DND-41 (cell line): ENCODE results near the gene ZBTB42.
A peak's percentile ranks its signal among the peaks of the same experiment; 100 is the strongest.
"Not testable (repeated sequence)": the region's sequence is repeated elsewhere in the genome, so short reads cannot be mapped to it uniquely, and the experiment has no call there.

Experiments used
- ATAC-seq: fragments of 200-7000 bp; cut with Tn5 transposase; 3 replicates; pipeline ENCODE4 v1.9.1; 2021; ENCODE audit warnings: low read depth; ENCODE audit not compliant: insufficient read depth
- DNase-seq: peaks from one replicate; pipeline ENCODE4 v3.0.0-alpha.2; 2020
- H2AFZ ChIP-seq: 2 replicates; pipeline ENCODE4 v1.6.0; 2012; ENCODE audit warnings: low read depth, low read length
- H3K27ac ChIP-seq: 2 replicates; pipeline ENCODE4 v1.5.1; 2012; ENCODE audit warnings: low read length, inconsistent platforms
- H3K27me3 ChIP-seq: fragments of 200-600 bp; sonication (generic); 2 replicates; pipeline ENCODE4 v1.6.0; 2012; ENCODE audit warnings: low read length, mild to moderate bottlenecking, inconsistent platforms; ENCODE audit not compliant: insufficient read depth, poor library complexity
- H3K36me3 ChIP-seq: 2 replicates; pipeline ENCODE4 v1.5.1; 2012; ENCODE audit warnings: low read length, inconsistent platforms; ENCODE audit not compliant: insufficient read depth
- H3K4me1 ChIP-seq: 2 replicates; pipeline ENCODE4 v1.5.1; 2012; ENCODE audit warnings: mild to moderate bottlenecking, low read length; ENCODE audit not compliant: insufficient read depth
- H3K4me2 ChIP-seq: 2 replicates; pipeline ENCODE4 v1.6.0; 2012; ENCODE audit warnings: mild to moderate bottlenecking, moderate library complexity, low read length, inconsistent platforms; ENCODE audit not compliant: insufficient read depth
- H3K4me3 ChIP-seq, 2 experiments: fragments of 200-600 bp in 1 of 2; shearing (Covaris generic) in 1 of 2; 2 replicates each; pipeline ENCODE4 v1.5.1; 2012 to 2016; ENCODE audit warnings: inconsistent platforms in 2 of 2, low read length in 2 of 2, mild to moderate bottlenecking in 2 of 2, low read depth in 1 of 2, moderate library complexity in 1 of 2
- H3K79me2 ChIP-seq: 2 replicates; pipeline ENCODE4 v1.6.0; 2012; ENCODE audit warnings: low read length, inconsistent platforms; ENCODE audit not compliant: insufficient read depth
- H3K9ac ChIP-seq: 2 replicates; pipeline ENCODE4 v1.6.0; 2012; ENCODE audit warnings: low read depth, mild to moderate bottlenecking, inconsistent platforms, low read length, moderate library complexity
- H3K9me3 ChIP-seq: 2 replicates; pipeline ENCODE4 v1.5.1; 2012; ENCODE audit warnings: low read length, moderate library complexity, mild to moderate bottlenecking, inconsistent platforms; ENCODE audit not compliant: insufficient read depth, severe bottlenecking
- H4K20me1 ChIP-seq: 2 replicates; pipeline ENCODE4 v1.6.0; 2012; ENCODE audit warnings: low read length; ENCODE audit not compliant: insufficient read depth
- EZH2 ChIP-seq: IDR thresholded peaks from 3 replicates; pipeline ENCODE4 v1.6.1; 2012; ENCODE audit warnings: borderline replicate concordance, low read depth, mild to moderate bottlenecking, moderate library complexity, low read length, inconsistent platforms; ENCODE audit not compliant: severe bottlenecking
- TF ChIP-seq, protein P1 (sequence below): IDR thresholded peaks from 2 replicates; pipeline ENCODE4 v1.5.1; 2012; ENCODE audit warnings: borderline replicate concordance, low read length, moderate library complexity, mild to moderate bottlenecking; ENCODE audit not compliant: poor library complexity, severe bottlenecking; ENCODE audit errors: extremely low read depth

The ZBTB42 gene

DNA sequence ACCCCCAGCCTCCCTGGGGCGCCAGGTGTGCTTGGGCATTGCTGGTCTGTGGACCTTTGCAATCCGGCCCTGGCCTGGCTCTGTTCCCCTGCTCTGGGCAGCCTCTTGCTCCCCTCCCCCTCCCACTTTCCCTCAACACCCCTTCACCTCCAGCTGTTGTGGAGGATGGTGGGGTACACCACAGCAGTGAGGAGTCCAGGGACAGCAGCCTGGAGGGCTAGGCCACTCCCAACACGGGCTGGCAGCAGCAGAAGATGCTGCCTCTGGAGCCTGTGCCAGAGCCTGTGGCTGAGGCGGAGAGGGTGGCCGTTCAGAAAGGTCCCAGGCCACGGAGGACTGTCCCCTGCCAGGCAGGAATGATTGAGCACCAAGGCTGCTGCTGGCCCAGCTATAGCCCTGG, 7.6 kb downstream of the ZBTB42 start:
- Histone ChIP-seq H3K9me3 (no peaks in the 10 kb centered on the region), H2AFZ (no peak overlapping the region), H3K9ac (no peak overlapping the region), H3K4me1 (no peaks in the 10 kb centered on the region; the same call in 1 of the 2 replicates), H3K36me3 (no peaks in the 10 kb centered on the region), H3K4me3 (no peak overlapping the region), H3K27ac (no peak overlapping the region), H3K27me3 (no peaks in the 10 kb centered on the region), H4K20me1 (peaks cover 6% of the 10 kb centered on the region; the same call in 1 of the 2 replicates), H3K4me2 (no peak overlapping the region), H3K79me2 (no peaks in the 10 kb centered on the region)
- ATAC-seq (no peak), DNase-seq (no peak)
- no peak for TF ChIP-seq EZH2
- TF ChIP-seq, protein P1, sequence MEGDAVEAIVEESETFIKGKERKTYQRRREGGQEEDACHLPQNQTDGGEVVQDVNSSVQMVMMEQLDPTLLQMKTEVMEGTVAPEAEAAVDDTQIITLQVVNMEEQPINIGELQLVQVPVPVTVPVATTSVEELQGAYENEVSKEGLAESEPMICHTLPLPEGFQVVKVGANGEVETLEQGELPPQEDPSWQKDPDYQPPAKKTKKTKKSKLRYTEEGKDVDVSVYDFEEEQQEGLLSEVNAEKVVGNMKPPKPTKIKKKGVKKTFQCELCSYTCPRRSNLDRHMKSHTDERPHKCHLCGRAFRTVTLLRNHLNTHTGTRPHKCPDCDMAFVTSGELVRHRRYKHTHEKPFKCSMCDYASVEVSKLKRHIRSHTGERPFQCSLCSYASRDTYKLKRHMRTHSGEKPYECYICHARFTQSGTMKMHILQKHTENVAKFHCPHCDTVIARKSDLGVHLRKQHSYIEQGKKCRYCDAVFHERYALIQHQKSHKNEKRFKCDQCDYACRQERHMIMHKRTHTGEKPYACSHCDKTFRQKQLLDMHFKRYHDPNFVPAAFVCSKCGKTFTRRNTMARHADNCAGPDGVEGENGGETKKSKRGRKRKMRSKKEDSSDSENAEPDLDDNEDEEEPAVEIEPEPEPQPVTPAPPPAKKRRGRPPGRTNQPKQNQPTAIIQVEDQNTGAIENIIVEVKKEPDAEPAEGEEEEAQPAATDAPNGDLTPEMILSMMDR: no peak

DNA sequence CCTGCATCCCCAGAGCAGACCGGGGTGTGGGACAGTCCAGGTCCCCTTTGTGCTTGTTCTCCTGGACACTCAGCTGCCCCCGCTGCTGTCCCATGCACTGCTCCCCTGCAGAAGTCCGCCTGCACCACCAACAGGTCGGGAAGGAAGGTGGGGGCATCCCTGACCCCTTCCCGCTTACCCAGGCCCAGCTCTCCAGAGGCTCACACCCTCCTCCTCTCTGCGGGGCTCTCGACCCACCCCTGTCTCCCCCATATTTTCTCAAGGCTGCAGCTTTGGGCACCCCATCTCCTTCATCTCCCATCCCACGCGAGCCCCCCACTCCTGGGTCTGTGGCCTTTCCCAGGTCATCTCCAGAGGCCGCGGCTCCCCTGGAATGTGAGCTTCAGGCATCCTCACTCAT, 9.4 kb downstream of the ZBTB42 start:
- DNase-seq: no peak
- Histone ChIP-seq H3K4me1 (peaks cover 17% of the 10 kb centered on the region), H3K36me3 (0 out of 2 replicates have a peak, but pooled peaks cover 3% of the 10 kb centered on the region), H3K9me3 (no peaks in the 10 kb centered on the region), H4K20me1 (0 out of 2 replicates have a peak, but pooled peaks cover 4% of the 10 kb centered on the region), H2AFZ (no peak overlapping the region), H3K27me3 (no peaks in the 10 kb centered on the region), H3K9ac (no peak overlapping the region), H3K79me2 (peaks cover 15% of the 10 kb centered on the region), H3K4me2 (no peak overlapping the region), H3K4me3 (no peak overlapping the region), H3K27ac (no peak overlapping the region)
- ATAC-seq: no peak
- TF ChIP-seq, protein P1: no peak
- TF ChIP-seq EZH2: no peak

DNA sequence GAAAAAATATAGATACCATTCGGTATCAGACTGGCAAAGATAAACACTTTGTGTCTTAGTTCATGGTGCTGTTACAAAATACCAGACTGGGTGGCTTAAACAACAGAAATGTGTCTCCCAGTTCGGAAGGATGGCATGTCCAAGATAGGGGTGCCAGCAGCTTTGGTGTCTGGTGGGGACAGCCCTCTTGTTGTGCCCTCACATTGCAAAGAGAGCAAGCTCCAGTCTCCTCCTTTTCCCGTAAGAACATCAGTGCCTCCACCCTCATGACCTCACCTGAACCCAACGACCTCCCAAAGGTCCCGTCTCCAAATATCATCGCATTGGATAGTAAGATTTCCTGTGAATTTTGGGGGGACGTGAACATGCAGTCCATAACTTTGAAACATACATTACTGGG, 12.4 kb downstream of the ZBTB42 start:
- no peak for ATAC-seq
- Histone ChIP-seq H3K79me2 (peaks cover 36% of the 10 kb centered on the region), H3K27me3 (no peaks in the 10 kb centered on the region), H3K4me3 (no peak overlapping the region), H4K20me1 (no peaks in the 10 kb centered on the region), H3K4me1 (peaks cover 29% of the 10 kb centered on the region), H3K27ac (no peak overlapping the region), H3K9ac (no peak overlapping the region), H3K9me3 (peaks cover 2% of the 10 kb centered on the region), H3K4me2 (no peak overlapping the region), H3K36me3 (peaks cover 10% of the 10 kb centered on the region), H2AFZ (no peak overlapping the region)
- no peak for DNase-seq
- TF ChIP-seq EZH2: no peak
- TF ChIP-seq, protein P1: no peak

DNA sequence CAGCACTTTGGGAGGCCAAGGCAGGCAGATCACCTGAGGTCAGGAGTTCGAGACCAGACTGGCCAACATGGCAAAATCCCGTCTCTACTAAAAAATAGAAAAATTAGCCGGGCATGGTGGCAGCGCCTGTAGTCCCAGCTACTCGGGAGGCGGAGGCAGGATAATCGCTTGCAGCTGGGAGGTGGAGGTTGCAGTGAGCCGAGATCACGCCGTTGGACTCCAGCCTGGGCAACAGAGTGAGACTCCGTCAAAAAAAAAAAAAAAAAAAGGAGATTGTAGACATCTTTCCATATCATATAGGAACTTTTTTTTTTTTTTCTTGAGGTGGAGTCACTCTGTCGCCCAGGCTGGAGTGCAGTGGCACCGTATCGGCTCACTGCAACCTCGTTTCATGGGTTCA, 13.8 kb downstream of the ZBTB42 start:
- not testable (repeated sequence) for ATAC-seq, H3K27ac ChIP-seq, H3K9me3 ChIP-seq, H4K20me1 ChIP-seq, H3K27me3 ChIP-seq, DNase-seq, H2AFZ ChIP-seq
- Histone ChIP-seq H3K36me3 (peaks cover 11% of the 10 kb centered on the region), H3K4me2 (peak overlapping the region; percentile 98), H3K4me3 (peak overlapping the region; percentile 87 to 99; a peak in 3 of 4 replicates), H3K9ac (peak overlapping the region; percentile 100), H3K4me1 (peaks cover 29% of the 10 kb centered on the region), H3K79me2 (peaks cover 36% of the 10 kb centered on the region)
